WTC11 (cell line): ENCODE data around the gene INPP5F. TPM values are rescaled to one million over a fixed set of nuclear protein-coding genes. Genes with fewer than 3 reads are reported as not detected.
"Not testable (repeated sequence)": the region's sequence is repeated elsewhere in the genome, so short reads cannot be mapped to it uniquely, and the experiment has no call there.

Experiments
- ATAC-seq: fragments of 200-7000 bp; cut with Tn5 transposase; 2 replicates; pipeline ENCODE4 v1.10.0; 2021; ENCODE audit warnings: mild to moderate bottlenecking, moderate library complexity
- CTCF ChIA-PET: fragments of 300-600 bp; sonication (Branson Sonifier 250); formaldehyde crosslinking; loops from one replicate; lab custom pipeline; 2021; ENCODE audit warnings: antibody characterized with exemption; lab: Charles Lee
- POLR2A ChIA-PET: fragments of 350-600 bp; sonication (Branson Sonifier 250); formaldehyde crosslinking; loops from one replicate; lab custom pipeline; 2021; ENCODE audit warnings: antibody characterized with exemption; lab: Charles Lee
- DNase-seq: peaks from one replicate; pipeline ENCODE4 v3.0.0; 2021; ENCODE audit warnings: low spot score
- H3K27ac Mint-ChIP-seq: 2 replicates; pipeline ENCODE4 v1.8.0; 2021; ENCODE audit warnings: mixed read lengths
- H3K27me3 Mint-ChIP-seq: 2 replicates; pipeline ENCODE4 v1.8.0; 2021; ENCODE audit warnings: low read depth, mild to moderate bottlenecking, moderate library complexity, mixed read lengths
- H3K36me3 Mint-ChIP-seq: 2 replicates; pipeline ENCODE4 v1.8.0; 2021; ENCODE audit warnings: mixed read lengths
- H3K4me1 Mint-ChIP-seq: 2 replicates; pipeline ENCODE4 v1.8.0; 2022; ENCODE audit warnings: mixed read lengths
- H3K4me3 Mint-ChIP-seq: 2 replicates; pipeline ENCODE4 v1.8.0; 2021; ENCODE audit warnings: mild to moderate bottlenecking, moderate library complexity, mixed read lengths
- H3K9me3 Mint-ChIP-seq: 2 replicates; pipeline ENCODE4 v1.8.0; 2021; ENCODE audit warnings: mixed read lengths
- CBFB ChIP-seq: sonication (generic); formaldehyde crosslinking; IDR thresholded peaks from 2 replicates; pipeline ENCODE4 v1.8.1; 2022; ENCODE audit warnings: mild to moderate bottlenecking, low read depth, missing genetic modification reagents
- CREB1 ChIP-seq: sonication (generic); formaldehyde crosslinking; IDR thresholded peaks from 2 replicates; pipeline ENCODE4 v1.8.0; 2023; ENCODE audit warnings: mild to moderate bottlenecking, missing genetic modification reagents
- FOXK1 ChIP-seq: sonication (generic); formaldehyde crosslinking; IDR thresholded peaks from 2 replicates; pipeline ENCODE4 v1.8.0; 2022; ENCODE audit warnings: mild to moderate bottlenecking, moderate library complexity, missing genetic modification reagents
- GABPB1 ChIP-seq: sonication (generic); formaldehyde crosslinking; IDR thresholded peaks from 2 replicates; pipeline ENCODE4 v1.8.1; 2023; ENCODE audit warnings: mild to moderate bottlenecking, missing genetic modification reagents
- JAZF1 ChIP-seq: fragments of 250-450 bp; sonication (Bioruptor Pico); IDR thresholded peaks from 2 replicates; pipeline ENCODE4 v1.9.0; 2021; ENCODE audit warnings: moderate library complexity, mild to moderate bottlenecking, inconsistent platforms
- OVOL2 ChIP-seq: fragments of 250-450 bp; sonication (Bioruptor Pico); IDR thresholded peaks from 2 replicates; pipeline ENCODE4 v1.9.0; 2021; ENCODE audit warnings: mild to moderate bottlenecking, borderline replicate concordance
- TP53 ChIP-seq: sonication (generic); formaldehyde crosslinking; IDR thresholded peaks from 2 replicates; pipeline ENCODE4 v1.8.1; 2023; ENCODE audit warnings: mild to moderate bottlenecking, missing genetic modification reagents
- ZBTB21 ChIP-seq: sonication (generic); formaldehyde crosslinking; IDR thresholded peaks from 2 replicates; pipeline ENCODE4 v1.8.1; 2023; ENCODE audit warnings: mild to moderate bottlenecking, missing genetic modification reagents, borderline replicate concordance
- ZNF121 ChIP-seq: sonication (generic); formaldehyde crosslinking; IDR thresholded peaks from 2 replicates; pipeline ENCODE4 v1.8.0; 2023; ENCODE audit warnings: missing genetic modification reagents
- ZNF219 ChIP-seq: sonication (generic); formaldehyde crosslinking; IDR thresholded peaks from 2 replicates; pipeline ENCODE4 v1.8.0; 2023; ENCODE audit warnings: missing genetic modification reagents, mild to moderate bottlenecking, borderline replicate concordance
- ZNF423 ChIP-seq: fragments of 250-450 bp; sonication (Bioruptor Pico); IDR thresholded peaks from 2 replicates; pipeline ENCODE4 v2.1.2; 2022; ENCODE audit warnings: mild to moderate bottlenecking, moderate library complexity
- total RNA-seq: library from RNA; stranded (reverse); gene quantifications from 3 replicates; pipeline ENCODE4 v1.2.3, GENCODE V29; 2021
- TF ChIP-seq, protein P1 (sequence below): sonication (generic); formaldehyde crosslinking; conservative IDR thresholded peaks from 2 replicates; pipeline ENCODE4 v1.8.1; 2022; ENCODE audit warnings: mild to moderate bottlenecking, missing genetic modification reagents
- TF ChIP-seq, protein P2 (sequence below): sonication (generic); formaldehyde crosslinking; IDR thresholded peaks from 2 replicates; pipeline ENCODE4 v1.8.0; 2023; ENCODE audit warnings: missing genetic modification reagents
- TF ChIP-seq, protein P3 (sequence below): sonication (generic); formaldehyde crosslinking; IDR thresholded peaks from 2 replicates; pipeline ENCODE4 v1.8.0; 2022; ENCODE audit warnings: missing genetic modification reagents
- TF ChIP-seq, protein P4 (sequence below): fragments of 250-450 bp; sonication (Bioruptor Pico); IDR thresholded peaks from 2 replicates; pipeline ENCODE4 v1.9.0; 2021; ENCODE audit warnings: mild to moderate bottlenecking
- TF ChIP-seq, protein P5 (sequence below): fragments of 250-450 bp; sonication (Bioruptor Pico); IDR thresholded peaks from 2 replicates; pipeline ENCODE4 v1.9.0; 2021; ENCODE audit warnings: moderate library complexity, mild to moderate bottlenecking, inconsistent platforms, borderline replicate concordance

Gene INPP5F
- total RNA-seq, 1 experiment from 2014 or later = 83.3 TPM

DNA sequence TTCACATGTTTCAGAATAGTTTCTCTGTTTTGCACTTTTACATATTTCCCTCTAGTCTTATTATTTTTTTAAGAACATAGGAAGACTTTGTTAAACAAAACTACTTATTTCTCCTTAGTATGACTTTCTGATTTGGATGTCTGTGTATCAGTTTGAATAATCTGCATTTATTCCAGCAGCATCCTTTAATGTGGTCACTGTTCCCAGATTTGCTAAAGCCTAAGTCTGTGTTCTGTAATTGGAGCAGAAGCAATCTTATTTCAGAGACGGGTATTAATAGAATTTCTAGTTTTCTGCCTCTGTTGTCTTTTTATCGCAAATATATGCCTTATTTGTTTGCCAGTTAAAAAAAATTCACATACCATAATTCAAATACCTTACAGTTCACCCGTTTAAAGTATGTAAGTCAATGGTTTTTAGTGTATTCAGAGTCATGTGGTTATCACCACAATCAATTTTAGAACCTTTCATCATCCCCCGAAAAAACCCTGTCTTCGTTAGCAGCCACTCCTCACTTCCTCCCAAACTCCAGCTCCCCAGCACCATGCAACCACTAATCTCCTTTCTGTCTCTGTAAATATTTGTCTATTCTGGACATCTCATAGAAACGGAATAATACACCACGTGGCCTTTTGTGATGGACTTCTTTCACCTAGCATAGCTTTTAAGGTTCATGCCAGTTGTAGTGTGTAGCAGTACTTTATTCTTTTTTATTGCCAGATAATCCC is 58.7 kb downstream of the INPP5F start:
- no peaks in the 10 kb centered on the region for H3K36me3 Mint-ChIP-seq
- no peak overlapping the region for H3K4me3 Mint-ChIP-seq
- H3K9me3 Mint-ChIP-seq = no peaks in the 10 kb centered on the region
- no peaks in the 10 kb centered on the region for H3K27me3 Mint-ChIP-seq
- DNase-seq (no peak), ATAC-seq (no peak)
- CTCF ChIA-PET = interaction anchor here (1.5 kb wide), 1 partner anchor 34 kb away, joined by 7 read pairs; no protein-coding TSS in a partner anchor
- peaks cover 39% of the 10 kb centered on the region for H3K4me1 Mint-ChIP-seq
- peak; percentile 53; the same call in 1 of the 2 replicates for TF ChIP-seq GABPB1 (CRISPR knock-in tag)
- TF ChIP-seq, protein P1, sequence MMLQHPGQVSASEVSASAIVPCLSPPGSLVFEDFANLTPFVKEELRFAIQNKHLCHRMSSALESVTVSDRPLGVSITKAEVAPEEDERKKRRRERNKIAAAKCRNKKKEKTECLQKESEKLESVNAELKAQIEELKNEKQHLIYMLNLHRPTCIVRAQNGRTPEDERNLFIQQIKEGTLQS = no peak
- TF ChIP-seq, all 79 proteins: peak for 1
- peak overlapping the region; percentile 18 for H3K27ac Mint-ChIP-seq
- POLR2A ChIA-PET = no interaction called here

DNA sequence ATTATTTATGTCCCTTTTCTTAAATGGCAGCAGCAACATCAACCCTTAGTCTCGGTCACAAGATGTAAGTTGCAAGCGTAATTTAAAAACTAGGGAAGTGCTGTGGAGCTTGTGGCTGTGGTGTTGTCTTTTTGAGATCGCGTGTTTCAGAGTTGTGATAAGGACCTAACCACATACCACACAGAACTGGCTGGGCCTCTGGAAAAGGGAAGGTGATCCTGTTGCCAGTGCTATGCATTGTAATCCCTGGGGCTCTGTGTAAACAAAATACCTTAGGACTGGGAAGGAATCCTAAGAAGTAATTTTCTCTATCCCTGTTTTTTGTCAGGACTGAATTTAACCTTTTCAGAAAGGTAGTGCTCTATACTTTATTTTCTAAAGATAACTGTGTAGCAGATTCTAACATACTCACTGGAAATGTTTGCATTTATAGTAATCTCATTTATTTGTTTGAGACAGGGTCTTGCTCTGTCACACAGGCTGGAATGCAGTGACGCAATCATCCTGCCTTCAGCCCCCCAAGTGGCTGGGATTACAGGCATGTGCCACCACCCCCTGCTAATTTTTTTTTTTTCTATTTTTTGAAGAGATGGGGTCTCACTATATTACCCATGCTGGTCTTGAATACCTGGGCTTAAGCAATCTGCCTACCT is 60.4 kb downstream of the INPP5F start:
- no peak for TF ChIP-seq CBFB (CRISPR knock-in tag)
- peak; percentile 99 for ATAC-seq
- peak overlapping the region; percentile 95 for H3K27ac Mint-ChIP-seq
- peaks cover 42% of the 10 kb centered on the region for H3K4me1 Mint-ChIP-seq
- no peaks in the 10 kb centered on the region for H3K36me3 Mint-ChIP-seq
- H3K4me3 Mint-ChIP-seq = peak overlapping the region; percentile 41
- DNase-seq = peak; percentile 54
- no peaks in the 10 kb centered on the region for H3K9me3 Mint-ChIP-seq
- ChIA-PET CTCF (interaction anchor here (1.5 kb wide), 1 partner anchor 36 kb away, joined by 7 read pairs; no protein-coding TSS in a partner anchor), POLR2A (interaction anchor here (0.7 to 1.0 kb wide), 2 partner anchors 26 to 847 kb away, joined by 3 read pairs; no protein-coding TSS in a partner anchor)
- H3K27me3 Mint-ChIP-seq = no peaks in the 10 kb centered on the region

DNA sequence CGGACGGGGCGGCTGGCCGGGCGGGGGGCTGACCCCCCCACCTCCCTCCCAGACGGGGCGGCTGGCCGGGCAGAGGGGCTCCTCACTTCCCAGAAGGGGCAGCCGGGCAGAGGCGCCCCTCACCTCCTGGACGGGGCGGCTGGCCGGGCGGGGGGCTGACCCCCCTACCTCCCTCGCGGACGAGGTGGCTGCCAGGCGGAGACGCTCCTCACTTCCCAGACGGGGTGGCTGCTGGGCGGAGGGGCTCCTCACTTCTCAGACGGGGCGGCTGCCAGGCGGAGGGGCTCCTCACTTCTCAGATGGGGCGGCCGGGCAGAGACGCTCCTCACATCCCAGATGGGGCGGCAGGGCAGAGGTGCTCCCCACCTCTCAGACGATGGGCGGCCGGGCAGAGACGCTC is 69.3 kb downstream of the INPP5F start:
- DNase-seq, H3K9me3 Mint-ChIP-seq, H3K4me3 Mint-ChIP-seq, POLR2A ChIA-PET, ATAC-seq, CTCF ChIA-PET, H3K27ac Mint-ChIP-seq, H3K4me1 Mint-ChIP-seq, H3K27me3 Mint-ChIP-seq: not testable (repeated sequence)
- peaks cover 27% of the 10 kb centered on the region for H3K36me3 Mint-ChIP-seq

DNA sequence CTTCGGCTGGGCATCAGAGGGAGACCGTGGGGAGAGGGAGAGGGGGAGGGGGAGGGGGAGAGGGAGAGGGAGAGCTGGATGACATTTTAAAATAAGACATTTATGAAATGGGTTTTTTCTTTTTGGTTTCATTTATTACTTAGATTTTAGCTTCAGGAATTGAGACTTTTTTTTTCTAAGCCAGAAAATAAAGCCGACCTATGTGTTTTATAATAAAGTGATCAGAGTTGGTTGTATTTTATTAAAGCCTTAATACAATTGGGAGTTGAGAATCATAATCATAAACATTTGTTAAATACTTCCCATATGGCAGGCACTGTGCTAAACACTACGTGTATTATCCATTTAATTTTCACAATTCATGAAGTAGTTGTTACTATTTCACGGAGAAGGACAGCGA is 70.2 kb downstream of the INPP5F start:
- no peak overlapping the region for H3K27ac Mint-ChIP-seq
- ChIA-PET POLR2A (no interaction called here), CTCF (no interaction called here)
- H3K4me1 Mint-ChIP-seq = no peaks in the 10 kb centered on the region
- ATAC-seq (no peak), DNase-seq (no peak)
- peaks cover 27% of the 10 kb centered on the region for H3K36me3 Mint-ChIP-seq
- TF ChIP-seq, protein P2, sequence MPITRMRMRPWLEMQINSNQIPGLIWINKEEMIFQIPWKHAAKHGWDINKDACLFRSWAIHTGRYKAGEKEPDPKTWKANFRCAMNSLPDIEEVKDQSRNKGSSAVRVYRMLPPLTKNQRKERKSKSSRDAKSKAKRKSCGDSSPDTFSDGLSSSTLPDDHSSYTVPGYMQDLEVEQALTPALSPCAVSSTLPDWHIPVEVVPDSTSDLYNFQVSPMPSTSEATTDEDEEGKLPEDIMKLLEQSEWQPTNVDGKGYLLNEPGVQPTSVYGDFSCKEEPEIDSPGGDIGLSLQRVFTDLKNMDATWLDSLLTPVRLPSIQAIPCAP (CRISPR knock-in tag) = no peak
- TF ChIP-seq FOXK1 (no peak), CREB1 (no peak), ZNF121 (CRISPR knock-in tag) (no peak), TP53 (CRISPR knock-in tag) (no peak), OVOL2 (CRISPR knock-in tag) (no peak), ZNF219 (CRISPR knock-in tag) (no peak), JAZF1 (CRISPR knock-in tag) (no peak), ZBTB21 (CRISPR knock-in tag) (no peak), ZNF423 (CRISPR knock-in tag) (no peak)
- TF ChIP-seq, protein P3, sequence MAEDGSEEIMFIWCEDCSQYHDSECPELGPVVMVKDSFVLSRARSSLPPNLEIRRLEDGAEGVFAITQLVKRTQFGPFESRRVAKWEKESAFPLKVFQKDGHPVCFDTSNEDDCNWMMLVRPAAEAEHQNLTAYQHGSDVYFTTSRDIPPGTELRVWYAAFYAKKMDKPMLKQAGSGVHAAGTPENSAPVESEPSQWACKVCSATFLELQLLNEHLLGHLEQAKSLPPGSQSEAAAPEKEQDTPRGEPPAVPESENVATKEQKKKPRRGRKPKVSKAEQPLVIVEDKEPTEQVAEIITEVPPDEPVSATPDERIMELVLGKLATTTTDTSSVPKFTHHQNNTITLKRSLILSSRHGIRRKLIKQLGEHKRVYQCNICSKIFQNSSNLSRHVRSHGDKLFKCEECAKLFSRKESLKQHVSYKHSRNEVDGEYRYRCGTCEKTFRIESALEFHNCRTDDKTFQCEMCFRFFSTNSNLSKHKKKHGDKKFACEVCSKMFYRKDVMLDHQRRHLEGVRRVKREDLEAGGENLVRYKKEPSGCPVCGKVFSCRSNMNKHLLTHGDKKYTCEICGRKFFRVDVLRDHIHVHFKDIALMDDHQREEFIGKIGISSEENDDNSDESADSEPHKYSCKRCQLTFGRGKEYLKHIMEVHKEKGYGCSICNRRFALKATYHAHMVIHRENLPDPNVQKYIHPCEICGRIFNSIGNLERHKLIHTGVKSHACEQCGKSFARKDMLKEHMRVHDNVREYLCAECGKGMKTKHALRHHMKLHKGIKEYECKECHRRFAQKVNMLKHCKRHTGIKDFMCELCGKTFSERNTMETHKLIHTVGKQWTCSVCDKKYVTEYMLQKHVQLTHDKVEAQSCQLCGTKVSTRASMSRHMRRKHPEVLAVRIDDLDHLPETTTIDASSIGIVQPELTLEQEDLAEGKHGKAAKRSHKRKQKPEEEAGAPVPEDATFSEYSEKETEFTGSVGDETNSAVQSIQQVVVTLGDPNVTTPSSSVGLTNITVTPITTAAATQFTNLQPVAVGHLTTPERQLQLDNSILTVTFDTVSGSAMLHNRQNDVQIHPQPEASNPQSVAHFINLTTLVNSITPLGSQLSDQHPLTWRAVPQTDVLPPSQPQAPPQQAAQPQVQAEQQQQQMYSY (CRISPR knock-in tag) = no peak
- TF ChIP-seq, protein P4, sequence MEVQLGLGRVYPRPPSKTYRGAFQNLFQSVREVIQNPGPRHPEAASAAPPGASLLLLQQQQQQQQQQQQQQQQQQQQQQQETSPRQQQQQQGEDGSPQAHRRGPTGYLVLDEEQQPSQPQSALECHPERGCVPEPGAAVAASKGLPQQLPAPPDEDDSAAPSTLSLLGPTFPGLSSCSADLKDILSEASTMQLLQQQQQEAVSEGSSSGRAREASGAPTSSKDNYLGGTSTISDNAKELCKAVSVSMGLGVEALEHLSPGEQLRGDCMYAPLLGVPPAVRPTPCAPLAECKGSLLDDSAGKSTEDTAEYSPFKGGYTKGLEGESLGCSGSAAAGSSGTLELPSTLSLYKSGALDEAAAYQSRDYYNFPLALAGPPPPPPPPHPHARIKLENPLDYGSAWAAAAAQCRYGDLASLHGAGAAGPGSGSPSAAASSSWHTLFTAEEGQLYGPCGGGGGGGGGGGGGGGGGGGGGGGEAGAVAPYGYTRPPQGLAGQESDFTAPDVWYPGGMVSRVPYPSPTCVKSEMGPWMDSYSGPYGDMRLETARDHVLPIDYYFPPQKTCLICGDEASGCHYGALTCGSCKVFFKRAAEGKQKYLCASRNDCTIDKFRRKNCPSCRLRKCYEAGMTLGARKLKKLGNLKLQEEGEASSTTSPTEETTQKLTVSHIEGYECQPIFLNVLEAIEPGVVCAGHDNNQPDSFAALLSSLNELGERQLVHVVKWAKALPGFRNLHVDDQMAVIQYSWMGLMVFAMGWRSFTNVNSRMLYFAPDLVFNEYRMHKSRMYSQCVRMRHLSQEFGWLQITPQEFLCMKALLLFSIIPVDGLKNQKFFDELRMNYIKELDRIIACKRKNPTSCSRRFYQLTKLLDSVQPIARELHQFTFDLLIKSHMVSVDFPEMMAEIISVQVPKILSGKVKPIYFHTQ (CRISPR knock-in tag) = no peak
- TF ChIP-seq, protein P5, sequence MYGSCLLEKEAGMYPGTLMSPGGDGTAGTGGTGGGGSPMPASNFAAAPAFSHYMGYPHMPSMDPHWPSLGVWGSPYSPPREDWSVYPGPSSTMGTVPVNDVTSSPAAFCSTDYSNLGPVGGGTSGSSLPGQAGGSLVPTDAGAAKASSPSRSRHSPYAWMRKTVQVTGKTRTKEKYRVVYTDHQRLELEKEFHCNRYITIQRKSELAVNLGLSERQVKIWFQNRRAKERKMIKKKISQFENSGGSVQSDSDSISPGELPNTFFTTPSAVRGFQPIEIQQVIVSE (CRISPR knock-in tag) = no peak
- TF ChIP-seq, protein P1 = no peak
- no peaks in the 10 kb centered on the region for H3K27me3 Mint-ChIP-seq
- H3K4me3 Mint-ChIP-seq = no peak overlapping the region
- no peaks in the 10 kb centered on the region for H3K9me3 Mint-ChIP-seq
